Colonic mucosa (tissue), 4 donors: ENCODE results near the gene WDPCP. TPM values are rescaled to one million over a fixed set of nuclear protein-coding genes. Genes with fewer than 3 reads are reported as not detected.

Experiments used
- DNase-seq: peaks from one replicate; pipeline ENCODE4 v3.0.0-alpha.2; 2020
- H3K27ac ChIP-seq: fragments of 200-600 bp; one replicate; pipeline ENCODE4 v1.8.0; 2021
- H3K27me3 ChIP-seq: fragments of 200-600 bp; one replicate; pipeline ENCODE4 v1.8.0; 2021
- H3K36me3 ChIP-seq: fragments of 200-600 bp; one replicate; pipeline ENCODE4 v1.8.0; 2021
- H3K4me1 ChIP-seq: fragments of 200-600 bp; one replicate; pipeline ENCODE4 v1.8.0; 2021; ENCODE audit warnings: mild to moderate bottlenecking
- H3K4me3 ChIP-seq: fragments of 200-600 bp; one replicate; pipeline ENCODE4 v1.8.0; 2021
- H3K9ac ChIP-seq, 2 donors: one replicate each; pipeline ENCODE4 v1.7.0; 2013; ENCODE audit warnings: control low read depth in 2 of 2, low read depth in 2 of 2, low read length in 2 of 2
- H3K9me3 ChIP-seq: fragments of 200-600 bp; one replicate; pipeline ENCODE4 v1.8.0; 2021
- intact Hi-C: fragments of 100-400 bp; cut with DNase I; formaldehyde crosslinking; loops from one replicate; pipeline ENCODE4 v1.14.1; 2022
- total RNA-seq, 2 donors: library from RNA; stranded (reverse); fragmentation: NEBNext Ultra II Directional in 1 of 2; extraction: Animal tissue kit (Norgen Biotek cat#: 25700) in 1 of 2; gene quantifications; one replicate each; pipeline ENCODE4 v1.2.1, GENCODE V29; 2021
- TF ChIP-seq, protein P1 (sequence below): fragments of 200-600 bp; IDR thresholded peaks from one replicate; pipeline ENCODE4 v1.8.0; 2022; ENCODE audit warnings: antibody characterized with exemption, mild to moderate bottlenecking
- donor health status: healthy.
- donor health status: DM: no; HTN: no; CAD: no.
- donor health status: DM: no; HTN: no; CAD: no.

WDPCP gene
- total RNA-seq, 2 donors from 2014 or later: 3.4 to 4.5 TPM

DNA sequence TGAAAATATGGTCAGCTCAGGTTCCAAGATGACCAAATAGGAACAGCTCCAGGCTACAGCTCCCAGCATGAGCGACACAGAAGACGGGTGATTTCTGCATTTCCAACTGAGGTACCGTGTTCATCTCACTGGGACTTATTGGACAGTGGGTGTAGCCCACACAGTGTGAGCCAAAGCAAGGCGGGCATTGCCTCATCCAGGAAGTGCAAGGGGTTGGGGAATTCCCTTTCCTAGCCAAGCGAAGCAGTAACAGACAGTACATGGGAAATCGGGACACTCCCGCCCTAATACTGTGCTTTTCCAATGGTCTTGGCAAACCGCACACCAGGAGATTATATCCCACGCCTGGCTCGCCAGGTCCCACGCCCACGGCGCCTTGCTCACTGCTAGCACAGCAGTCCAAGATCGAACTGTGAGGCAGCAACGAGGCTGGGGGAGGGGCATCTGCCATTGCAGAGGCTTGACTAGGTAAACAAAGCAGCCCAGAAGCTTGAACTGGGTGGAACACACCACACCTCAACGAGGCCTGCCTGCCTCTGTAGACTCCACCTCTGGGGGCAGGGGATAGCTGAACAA, 57.5 kb downstream of the WDPCP start:
- Histone ChIP-seq H3K27me3 (no peaks in the 10 kb centered on the region), H3K9ac (no peak overlapping the region), H3K36me3 (no peaks in the 10 kb centered on the region), H3K27ac (no peak overlapping the region), H3K4me3 (no peak overlapping the region), H3K9me3 (no peaks in the 10 kb centered on the region), H3K4me1 (no peaks in the 10 kb centered on the region)
- intact Hi-C loops: no loop called here
- no peak for DNase-seq
- TF ChIP-seq, protein P1, sequence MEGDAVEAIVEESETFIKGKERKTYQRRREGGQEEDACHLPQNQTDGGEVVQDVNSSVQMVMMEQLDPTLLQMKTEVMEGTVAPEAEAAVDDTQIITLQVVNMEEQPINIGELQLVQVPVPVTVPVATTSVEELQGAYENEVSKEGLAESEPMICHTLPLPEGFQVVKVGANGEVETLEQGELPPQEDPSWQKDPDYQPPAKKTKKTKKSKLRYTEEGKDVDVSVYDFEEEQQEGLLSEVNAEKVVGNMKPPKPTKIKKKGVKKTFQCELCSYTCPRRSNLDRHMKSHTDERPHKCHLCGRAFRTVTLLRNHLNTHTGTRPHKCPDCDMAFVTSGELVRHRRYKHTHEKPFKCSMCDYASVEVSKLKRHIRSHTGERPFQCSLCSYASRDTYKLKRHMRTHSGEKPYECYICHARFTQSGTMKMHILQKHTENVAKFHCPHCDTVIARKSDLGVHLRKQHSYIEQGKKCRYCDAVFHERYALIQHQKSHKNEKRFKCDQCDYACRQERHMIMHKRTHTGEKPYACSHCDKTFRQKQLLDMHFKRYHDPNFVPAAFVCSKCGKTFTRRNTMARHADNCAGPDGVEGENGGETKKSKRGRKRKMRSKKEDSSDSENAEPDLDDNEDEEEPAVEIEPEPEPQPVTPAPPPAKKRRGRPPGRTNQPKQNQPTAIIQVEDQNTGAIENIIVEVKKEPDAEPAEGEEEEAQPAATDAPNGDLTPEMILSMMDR: no peak

DNA sequence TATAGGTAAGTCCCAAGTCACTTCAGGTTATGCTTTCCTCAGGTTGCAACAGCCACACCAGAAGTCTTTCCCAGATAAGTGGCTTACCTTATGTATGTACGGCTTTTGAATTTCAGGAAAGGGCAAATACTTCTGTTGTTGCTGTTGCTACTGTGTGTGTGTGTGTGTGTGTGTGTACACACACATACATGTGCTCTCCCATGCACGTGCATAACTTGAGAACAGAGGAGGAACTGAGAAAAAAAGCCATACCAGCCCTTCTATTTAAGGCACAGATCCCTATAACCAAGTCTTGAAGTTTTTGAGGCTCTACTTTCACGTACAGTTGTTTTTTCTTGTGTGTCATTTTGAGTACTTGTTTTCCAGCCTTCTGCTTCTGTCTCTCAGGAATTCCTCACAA, 62.4 kb downstream of the WDPCP start:
- no peak for DNase-seq

GRCh38 chr2:63522950-63523349, 65.3 kb downstream of the WDPCP start:
- no peaks in the 10 kb centered on the region for H3K9me3 ChIP-seq
- no peaks in the 10 kb centered on the region for H3K36me3 ChIP-seq
- DNase-seq: no peak
- no peaks in the 10 kb centered on the region for H3K27me3 ChIP-seq
- H3K4me1 ChIP-seq: no peaks in the 10 kb centered on the region
- intact Hi-C loops: no loop called here
- H3K9ac ChIP-seq: no peak overlapping the region
- H3K27ac ChIP-seq: no peak overlapping the region
- H3K4me3 ChIP-seq: no peak overlapping the region
- TF ChIP-seq, protein P1: no peak

More for the DNA sequence above, 62.4 kb downstream of the WDPCP start:
- intact Hi-C loops: no loop called here
- Histone ChIP-seq H3K9ac (no peak overlapping the region), H3K27me3 (no peaks in the 10 kb centered on the region), H3K9me3 (no peaks in the 10 kb centered on the region), H3K36me3 (no peaks in the 10 kb centered on the region), H3K27ac (no peak overlapping the region), H3K4me3 (no peak overlapping the region), H3K4me1 (no peaks in the 10 kb centered on the region)
- TF ChIP-seq, protein P1: no peak

DNA sequence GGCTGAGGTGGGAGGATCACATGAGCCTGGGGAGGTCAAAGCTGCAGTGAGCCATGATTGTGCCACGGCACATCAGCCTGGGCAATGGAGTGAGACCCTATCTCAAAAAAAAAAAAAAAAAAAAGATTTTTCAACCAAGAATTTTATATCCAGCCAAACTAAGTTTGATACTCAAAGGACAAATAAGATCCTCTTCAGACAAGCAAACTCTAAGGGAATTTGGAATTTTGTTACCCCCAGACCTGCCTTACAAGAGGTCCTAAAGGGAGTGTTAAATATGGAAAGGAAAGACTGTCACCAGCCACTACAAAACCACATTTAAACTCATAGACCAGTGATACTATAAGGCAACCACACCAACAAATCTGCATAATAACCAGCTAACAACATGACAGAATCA, 67.5 kb downstream of the WDPCP start:
- TF ChIP-seq, protein P1: no peak
- intact Hi-C loops: no loop called here
- H3K4me1 ChIP-seq: no peaks in the 10 kb centered on the region

GRCh38 chr2:63514781-63515180, 73.5 kb downstream of the WDPCP start:
- H3K27me3 ChIP-seq: no peaks in the 10 kb centered on the region
- DNase-seq: no peak
- no peak overlapping the region for H3K27ac ChIP-seq
- H3K4me1 ChIP-seq: no peaks in the 10 kb centered on the region
- intact Hi-C loops: no loop called here
- H3K9ac ChIP-seq: no peak overlapping the region
- H3K36me3 ChIP-seq: no peaks in the 10 kb centered on the region
- H3K9me3 ChIP-seq: no peaks in the 10 kb centered on the region
- TF ChIP-seq, protein P1: no peak
- H3K4me3 ChIP-seq: no peak overlapping the region

More for the DNA sequence above, 67.5 kb downstream of the WDPCP start:
- H3K9me3 ChIP-seq: no peaks in the 10 kb centered on the region
- H3K9ac ChIP-seq: no peak overlapping the region
- no peak for DNase-seq
- H3K27ac ChIP-seq: no peak overlapping the region
- H3K27me3 ChIP-seq: no peaks in the 10 kb centered on the region
- no peaks in the 10 kb centered on the region for H3K36me3 ChIP-seq
- H3K4me3 ChIP-seq: no peak overlapping the region
